Thyroid gland (tissue), 4 donors: ENCODE results near the gene CFAP221.

Experiments
- CTCF ChIP-seq, 6 experiments: fragments of 200-600 bp in 3 of 6; fragments of 450-650 bp in 3 of 6; sonication (generic) in 3 of 6; IDR thresholded peaks; one replicate each; pipeline ENCODE4 v1.5.1; 2016 to 2019; ENCODE audit warnings: antibody characterized with exemption in 6 of 6, mild to moderate bottlenecking in 2 of 6, inconsistent platforms in 1 of 6, moderate library complexity in 1 of 6
- POLR2A ChIP-seq, 2 donors: fragments of 450-650 bp; IDR thresholded peaks; one replicate each; pipeline ENCODE4 v1.6.1; 2017; ENCODE audit warnings: antibody characterized with exemption in 2 of 2, mild to moderate bottlenecking in 2 of 2, moderate library complexity in 1 of 2

GRCh38 chr2:119517433-119517832 is 26.8 kb upstream of the CFAP221 start:
- TF ChIP-seq CTCF (IDR thresholded peaks at IDR 0.05) (peak in 5 of 6 experiments; percentile 53 to 80 (median 61)), POLR2A (IDR thresholded peaks at IDR 0.05) (no peak)
